HCT116 (cell line): ENCODE measurements around the gene SHANK2.

Source experiments
- ATF3 ChIP-seq: IDR thresholded peaks from 2 replicates; pipeline ENCODE4 v1.6.1; 2012
- CEBPB ChIP-seq: IDR thresholded peaks from 2 replicates; pipeline ENCODE4 v1.6.1; 2012; ENCODE audit warnings: low read depth
- CTCF ChIP-seq, 3 experiments: fragments of 200-600 bp in 1 of 3; sonication (generic) in 1 of 3; IDR thresholded peaks in 2 of 3; conservative IDR thresholded peaks in 1 of 3; 2 replicates each; pipeline ENCODE4 v1.5.1; 2012 to 2017; ENCODE audit warnings: low read depth in 2 of 3, low read length in 2 of 3, antibody characterized with exemption in 1 of 3, borderline replicate concordance in 1 of 3, control low read depth in 1 of 3, mild to moderate bottlenecking in 1 of 3, mixed read lengths in 1 of 3, mixed run types in 1 of 3, moderate library complexity in 1 of 3; ENCODE audit not compliant: insufficient read depth in 1 of 3
- ELF1 ChIP-seq: IDR thresholded peaks from 2 replicates; pipeline ENCODE4 v1.6.1; 2012; ENCODE audit warnings: low read depth, borderline replicate concordance
- EZH2 ChIP-seq: fragments of 200-600 bp; sonication (generic); IDR thresholded peaks from 2 replicates; pipeline ENCODE4 v1.6.1; 2017; ENCODE audit warnings: antibody characterized with exemption, mixed run types
- POLR2A ChIP-seq: IDR thresholded peaks from 2 replicates; pipeline ENCODE4 v1.7.0; 2011; ENCODE audit warnings: borderline replicate concordance; ENCODE audit not compliant: insufficient read depth, insufficient read length; ENCODE audit errors: extremely low read depth
- POLR2AphosphoS5 ChIP-seq: IDR thresholded peaks from 2 replicates; pipeline ENCODE4 v1.6.1; 2011; ENCODE audit warnings: mild to moderate bottlenecking, low read depth, low read length, moderate library complexity
- RAD21 ChIP-seq: IDR thresholded peaks from 2 replicates; pipeline ENCODE4 v1.6.1; 2012; ENCODE audit warnings: low read depth, mild to moderate bottlenecking
- YY1 ChIP-seq: IDR thresholded peaks from 2 replicates; pipeline ENCODE4 v1.6.1; 2011; ENCODE audit warnings: low read length, low read depth, moderate library complexity, mild to moderate bottlenecking; ENCODE audit not compliant: insufficient replicate concordance; ENCODE audit errors: extremely low read depth
- ZFX ChIP-seq: fragments of 450-650 bp; IDR thresholded peaks from 2 replicates; pipeline ENCODE4 v1.6.1; 2017
- TF ChIP-seq, protein P1 (sequence below): IDR thresholded peaks from 2 replicates; pipeline ENCODE4 v1.6.1; 2012
- TF ChIP-seq, protein P2 (sequence below): IDR thresholded peaks from 2 replicates; pipeline ENCODE4 v1.6.1; 2012; ENCODE audit warnings: low read depth

DNA sequence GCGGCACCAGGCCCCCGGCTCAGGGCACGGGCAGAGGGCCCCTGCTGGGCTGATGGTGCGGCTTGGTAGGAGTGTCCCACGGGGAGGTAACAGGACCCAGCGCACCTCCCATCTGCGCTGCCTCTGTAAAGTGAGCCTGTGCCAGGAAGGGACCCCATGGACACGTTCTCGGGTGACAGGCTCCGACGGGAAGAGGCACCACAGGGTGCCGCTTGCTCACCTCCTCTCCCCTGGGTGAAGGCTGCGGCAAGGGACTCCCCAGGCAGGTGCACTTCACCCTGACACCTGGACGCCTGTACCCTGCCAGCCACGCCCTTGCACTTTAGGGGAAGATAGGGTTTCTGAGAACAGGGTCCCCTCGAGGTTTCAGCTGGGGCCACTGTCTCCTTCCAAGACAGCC lies 48.1 kb downstream of the SHANK2 start:
- no peak for TF ChIP-seq POLR2A
- TF ChIP-seq CTCF (IDR thresholded peaks at IDR 0.05 in 2 of 3, conservative IDR thresholded peaks at IDR 0.05 in 1 of 3; ENCODE audit: borderline replicate concordance in 1 of 3, insufficient read depth in 1 of 3, low read depth in 2 of 3, low read length in 2 of 3), result no peak
- TF ChIP-seq EZH2, result no peak
- no peak for TF ChIP-seq YY1
- TF ChIP-seq CEBPB, result no peak
- TF ChIP-seq ELF1, result no peak
- TF ChIP-seq, protein P1, sequence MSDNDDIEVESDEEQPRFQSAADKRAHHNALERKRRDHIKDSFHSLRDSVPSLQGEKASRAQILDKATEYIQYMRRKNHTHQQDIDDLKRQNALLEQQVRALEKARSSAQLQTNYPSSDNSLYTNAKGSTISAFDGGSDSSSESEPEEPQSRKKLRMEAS, result no peak
- TF ChIP-seq, protein P2, sequence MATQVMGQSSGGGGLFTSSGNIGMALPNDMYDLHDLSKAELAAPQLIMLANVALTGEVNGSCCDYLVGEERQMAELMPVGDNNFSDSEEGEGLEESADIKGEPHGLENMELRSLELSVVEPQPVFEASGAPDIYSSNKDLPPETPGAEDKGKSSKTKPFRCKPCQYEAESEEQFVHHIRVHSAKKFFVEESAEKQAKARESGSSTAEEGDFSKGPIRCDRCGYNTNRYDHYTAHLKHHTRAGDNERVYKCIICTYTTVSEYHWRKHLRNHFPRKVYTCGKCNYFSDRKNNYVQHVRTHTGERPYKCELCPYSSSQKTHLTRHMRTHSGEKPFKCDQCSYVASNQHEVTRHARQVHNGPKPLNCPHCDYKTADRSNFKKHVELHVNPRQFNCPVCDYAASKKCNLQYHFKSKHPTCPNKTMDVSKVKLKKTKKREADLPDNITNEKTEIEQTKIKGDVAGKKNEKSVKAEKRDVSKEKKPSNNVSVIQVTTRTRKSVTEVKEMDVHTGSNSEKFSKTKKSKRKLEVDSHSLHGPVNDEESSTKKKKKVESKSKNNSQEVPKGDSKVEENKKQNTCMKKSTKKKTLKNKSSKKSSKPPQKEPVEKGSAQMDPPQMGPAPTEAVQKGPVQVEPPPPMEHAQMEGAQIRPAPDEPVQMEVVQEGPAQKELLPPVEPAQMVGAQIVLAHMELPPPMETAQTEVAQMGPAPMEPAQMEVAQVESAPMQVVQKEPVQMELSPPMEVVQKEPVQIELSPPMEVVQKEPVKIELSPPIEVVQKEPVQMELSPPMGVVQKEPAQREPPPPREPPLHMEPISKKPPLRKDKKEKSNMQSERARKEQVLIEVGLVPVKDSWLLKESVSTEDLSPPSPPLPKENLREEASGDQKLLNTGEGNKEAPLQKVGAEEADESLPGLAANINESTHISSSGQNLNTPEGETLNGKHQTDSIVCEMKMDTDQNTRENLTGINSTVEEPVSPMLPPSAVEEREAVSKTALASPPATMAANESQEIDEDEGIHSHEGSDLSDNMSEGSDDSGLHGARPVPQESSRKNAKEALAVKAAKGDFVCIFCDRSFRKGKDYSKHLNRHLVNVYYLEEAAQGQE, result no peak
- TF ChIP-seq ZFX, result no peak
- TF ChIP-seq POLR2AphosphoS5, result no peak
- no peak for TF ChIP-seq ATF3
- no peak for TF ChIP-seq RAD21
